SKM-1 treated with dmso at 0.1 percent for 144 hours (cell line): Measurements from ENCODE around the gene PRKCQ.
"Not testable (repeated sequence)": the region's sequence is repeated elsewhere in the genome, so short reads cannot be mapped to it uniquely, and the experiment has no call there.

ENCODE experiments used
- DNase-seq: peaks from one replicate; lab custom pipeline; 2025; ENCODE audit not compliant: unreplicated experiment; lab: John Stamatoyannopoulos, UW

The PRKCQ gene

GRCh38 chr10:6595499-6595898 lies 15.4 kb upstream of the PRKCQ start:
- no peak for DNase-seq

GRCh38 chr10:6593241-6593671 lies 13.2 kb upstream of the PRKCQ start:
- no peak for DNase-seq

GRCh38 chr10:6592080-6592479 lies 12.0 kb upstream of the PRKCQ start:
- DNase-seq, result no peak

- DNase-seq, result no peak
Observed at GRCh38 chr10:6591668-6592067, 11.6 kb upstream of the PRKCQ start.

- no peak for DNase-seq
Observed at GRCh38 chr10:6590100-6590499, 10.0 kb upstream of the PRKCQ start.

GRCh38 chr10:6589287-6590094 lies 9.4 kb upstream of the PRKCQ start:
- no peak for DNase-seq

GRCh38 chr10:6588845-6589244 lies 8.8 kb upstream of the PRKCQ start:
- DNase-seq, result no peak

GRCh38 chr10:6588082-6588481 lies 8.0 kb upstream of the PRKCQ start:
- no peak for DNase-seq

- no peak for DNase-seq
Observed at GRCh38 chr10:6586501-6586900, 6.4 kb upstream of the PRKCQ start.

GRCh38 chr10:6583447-6583846 lies 3.4 kb upstream of the PRKCQ start:
- DNase-seq, result no peak

- not testable (repeated sequence) for DNase-seq
Observed at GRCh38 chr10:6582913-6583312, 2.8 kb upstream of the PRKCQ start.

- DNase-seq, result no peak
Observed at GRCh38 chr10:6582298-6582697, 2.2 kb upstream of the PRKCQ start.

- no peak for DNase-seq
Observed at GRCh38 chr10:6581778-6582228, 1.7 kb upstream of the PRKCQ start.

- DNase-seq, result not testable (repeated sequence)
Observed at GRCh38 chr10:6581223-6581622, 1.1 kb upstream of the PRKCQ start.

- DNase-seq, result peak; percentile 28
Observed at GRCh38 chr10:6580279-6581029, 378 bp upstream of the PRKCQ start.

- no peak for DNase-seq
Observed at GRCh38 chr10:6579183-6579903, 733 bp downstream of the PRKCQ start.

- DNase-seq, result no peak
Observed at GRCh38 chr10:6578795-6579182, 1.3 kb downstream of the PRKCQ start.

- no peak for DNase-seq
Observed at GRCh38 chr10:6578251-6578771, 1.8 kb downstream of the PRKCQ start.

- no peak for DNase-seq
Observed at GRCh38 chr10:6576326-6576725, 3.8 kb downstream of the PRKCQ start.

- no peak for DNase-seq
Observed at GRCh38 chr10:6574664-6575176, 5.4 kb downstream of the PRKCQ start.

GRCh38 chr10:6570893-6571292 lies 9.2 kb downstream of the PRKCQ start:
- no peak for DNase-seq
